ENCODE data around the gene HYOU1. TPM values are rescaled to one million over a fixed set of nuclear protein-coding genes. Genes with fewer than 3 reads are reported as not detected.

HYOU1 gene
- total RNA-seq, 1 experiment from 2014 or later: 228 TPM

- Histone ChIP-seq H3K27ac (ENCODE audit: insufficient read length, low read depth, low read length) (peak overlapping the region; percentile 41), H3K4me2 (ENCODE audit: insufficient read depth, insufficient read length, low read length) (peak overlapping the region; percentile 68), H2AFZ (ENCODE audit: low read length) (no peak overlapping the region), H2BK20ac (ENCODE audit: low read depth, low read length, poor library complexity, severe bottlenecking) (no peak overlapping the region), H2AK5ac (ENCODE audit: insufficient read length, low read length) (no peak overlapping the region), H3K9me3 (ENCODE audit: control insufficient read depth, low read depth, low read length) (no peaks in the 10 kb centered on the region), H3K18ac (ENCODE audit: insufficient read length, low read depth, low read length) (peak overlapping the region; percentile 23), H3K27me3 (ENCODE audit: insufficient read depth, low read length) (no peaks in the 10 kb centered on the region), H2BK5ac (ENCODE audit: insufficient read length, low read length) (no peak overlapping the region), H4K91ac (ENCODE audit: insufficient read length, low read depth, low read length) (no peak overlapping the region), H4K8ac (replicated peaks; ENCODE audit: insufficient read length, low read depth, low read length) (no peak overlapping the region), H4K5ac (ENCODE audit: insufficient read length, low read depth, low read length) (peak overlapping the region; percentile 40), H2BK12ac (ENCODE audit: insufficient read length, low read depth, low read length) (no peak overlapping the region), H3K56ac (ENCODE audit: insufficient read length, low read depth, low read length) (no peak overlapping the region), H3K23me2 (ENCODE audit: insufficient read length, low read depth, low read length, poor library complexity, severe bottlenecking) (peaks cover 11% of the 10 kb centered on the region), H3K14ac (ENCODE audit: insufficient read depth, low read length) (peak overlapping the region; percentile 42), H2BK120ac (ENCODE audit: low read depth, low read length, poor library complexity, severe bottlenecking) (no peak overlapping the region), H3K4ac (ENCODE audit: low read depth, low read length) (no peak overlapping the region), H3K4me1 (ENCODE audit: insufficient read depth, low read length) (no peaks in the 10 kb centered on the region), H2BK15ac (ENCODE audit: low read depth, low read length) (no peak overlapping the region), H4K20me1 (ENCODE audit: control insufficient read depth, insufficient read depth, insufficient read length) (no peaks in the 10 kb centered on the region), H3K79me2 (ENCODE audit: insufficient read depth, low read length) (no peaks in the 10 kb centered on the region; the same call in 1 of the 2 replicates), H3T11ph (ENCODE audit: low read length) (no peak overlapping the region), H3K79me1 (ENCODE audit: insufficient read depth, low read depth, low read length, poor library complexity, severe bottlenecking) (no peaks in the 10 kb centered on the region), H3K23ac (ENCODE audit: insufficient read length, low read depth, low read length) (no peak overlapping the region), H3K9ac (ENCODE audit: extremely low read depth, insufficient read length, low read length) (peak overlapping the region; percentile 81)
- H3K27ac Mint-ChIP-seq: peak overlapping the region; percentile 87 to 98 (median 98); a peak in 6 of 7 replicates
- H3K4me3 Mint-ChIP-seq: peak overlapping the region; percentile 95 to 99
- H3K9me3 Mint-ChIP-seq: peaks cover 0 to 1% of the 10 kb centered on the region in 2 experiments; a peak in 2 of 5 replicates
- WGBS (ENCODE audit: extremely low coverage, insufficient read length, low lambda C conversion rate): no CpG with 5 or more reads among the region's 19 CpGs
- no peaks in the 10 kb centered on the region for H3K27me3 Mint-ChIP-seq (ENCODE audit: low read depth)
- peak; percentile 55 for DNase-seq
- peaks cover 17 to 18% of the 10 kb centered on the region in 2 experiments for H3K4me1 Mint-ChIP-seq
- peaks cover 31 to 71% (median 54%) of the 10 kb centered on the region in 3 experiments for H3K36me3 Mint-ChIP-seq (ENCODE audit: insufficient read depth in 1 of 3, low read depth in 3 of 3)
- no peak for TF ChIP-seq CTCF (conservative IDR thresholded peaks at IDR 0.05)
Measured at GRCh38 chr11:118998388-118998717, 58.7 kb downstream of the HYOU1 start.

All from H9 (cell line).